RWPE2 (cell line): ENCODE results near the gene ZFP91.
"Not testable (repeated sequence)": the region's sequence is repeated elsewhere in the genome, so short reads cannot be mapped to it uniquely, and the experiment has no call there.

Experiments
- ATAC-seq: fragments of 200-7000 bp; cut with Tn5 transposase; 3 replicates; pipeline ENCODE4 v1.9.1; 2021; ENCODE audit warnings: low read depth
- DNase-seq: peaks from one replicate; pipeline ENCODE4 v3.0.0-alpha.2; 2020; ENCODE audit warnings: low spot score
- H3K27ac ChIP-seq: fragments of 450-650 bp; 2 replicates; pipeline ENCODE4 v1.5.1; 2017; ENCODE audit warnings: mild to moderate bottlenecking; ENCODE audit not compliant: poor library complexity, severe bottlenecking
- H3K27me3 ChIP-seq: fragments of 250-450 bp; sonication (Bioruptor Pico); 2 replicates; pipeline ENCODE4 v1.5.1; 2021; ENCODE audit warnings: mild to moderate bottlenecking, moderate library complexity; ENCODE audit not compliant: insufficient read depth, poor library complexity, severe bottlenecking
- H3K36me3 ChIP-seq: fragments of 250-450 bp; sonication (Bioruptor Pico); 2 replicates; pipeline ENCODE4 v1.5.1; 2020; ENCODE audit warnings: low read depth, mild to moderate bottlenecking, moderate library complexity
- H3K4me1 ChIP-seq: fragments of 250-450 bp; sonication (Bioruptor Pico); 2 replicates; pipeline ENCODE4 v1.5.1; 2021; ENCODE audit warnings: mild to moderate bottlenecking, moderate library complexity; ENCODE audit not compliant: insufficient read depth, poor library complexity, severe bottlenecking
- H3K4me3 ChIP-seq: fragments of 250-450 bp; sonication (Bioruptor Pico); 2 replicates; pipeline ENCODE4 v1.5.1; 2021; ENCODE audit warnings: mild to moderate bottlenecking, moderate library complexity; ENCODE audit not compliant: severe bottlenecking
- H3K9me3 ChIP-seq: fragments of 250-450 bp; sonication (Bioruptor Pico); 2 replicates; pipeline ENCODE4 v1.5.1; 2021; ENCODE audit warnings: mild to moderate bottlenecking, moderate library complexity; ENCODE audit not compliant: severe bottlenecking
- CTCF ChIP-seq: fragments of 450-650 bp; IDR thresholded peaks from one replicate; pipeline ENCODE4 v1.5.1; 2017; ENCODE audit warnings: mild to moderate bottlenecking, moderate library complexity; ENCODE audit not compliant: poor library complexity, severe bottlenecking

The ZFP91 gene

GRCh38 chr11:58560842-58561241, 18.0 kb upstream of the ZFP91 start:
- no peaks in the 10 kb centered on the region for H3K9me3 ChIP-seq
- H3K36me3 ChIP-seq: no peaks in the 10 kb centered on the region
- TF ChIP-seq CTCF: no peak
- no peaks in the 10 kb centered on the region for H3K27me3 ChIP-seq
- H3K27ac ChIP-seq: no peak overlapping the region
- H3K4me3 ChIP-seq: no peak overlapping the region
- H3K4me1 ChIP-seq: no peaks in the 10 kb centered on the region
- ATAC-seq (no peak), DNase-seq (no peak)

DNA sequence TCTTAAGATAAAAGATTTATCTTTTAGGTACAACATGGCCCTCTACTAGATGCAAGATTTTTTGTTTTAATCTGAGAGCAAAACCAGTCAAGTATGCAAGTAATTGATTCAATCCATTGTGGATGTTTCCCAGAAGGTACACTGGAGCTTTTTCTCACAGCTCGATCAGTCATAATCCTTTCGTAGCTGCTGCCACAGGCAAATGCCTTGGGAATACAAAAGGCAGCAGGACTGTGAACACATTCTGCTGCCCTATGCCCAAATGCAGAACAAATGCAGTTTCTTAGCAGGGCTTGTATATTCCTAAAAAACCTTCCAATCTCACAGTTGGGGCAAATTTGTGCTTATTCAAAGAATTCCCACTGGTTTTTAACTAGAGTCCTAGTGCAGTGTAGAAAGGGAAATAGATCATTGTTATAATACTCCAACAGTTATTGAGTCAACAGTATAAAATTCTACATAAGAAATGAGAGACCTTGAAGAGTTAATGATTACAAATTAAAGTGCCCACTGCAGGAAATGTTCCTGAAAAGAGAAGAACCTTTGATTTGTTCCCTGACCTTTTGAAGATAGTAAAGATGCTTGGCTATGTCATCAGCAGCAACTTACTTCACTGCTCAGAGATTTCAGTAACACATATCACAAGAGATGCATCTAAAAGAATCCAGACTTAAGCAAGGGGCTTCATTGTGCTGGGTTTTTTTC, 17.3 kb upstream of the ZFP91 start:
- Histone ChIP-seq H3K36me3 (no peaks in the 10 kb centered on the region), H3K9me3 (no peaks in the 10 kb centered on the region), H3K4me1 (no peaks in the 10 kb centered on the region), H3K4me3 (no peak overlapping the region), H3K27me3 (no peaks in the 10 kb centered on the region), H3K27ac (no peak overlapping the region)
- TF ChIP-seq CTCF: no peak
- DNase-seq (no peak), ATAC-seq (no peak)

DNA sequence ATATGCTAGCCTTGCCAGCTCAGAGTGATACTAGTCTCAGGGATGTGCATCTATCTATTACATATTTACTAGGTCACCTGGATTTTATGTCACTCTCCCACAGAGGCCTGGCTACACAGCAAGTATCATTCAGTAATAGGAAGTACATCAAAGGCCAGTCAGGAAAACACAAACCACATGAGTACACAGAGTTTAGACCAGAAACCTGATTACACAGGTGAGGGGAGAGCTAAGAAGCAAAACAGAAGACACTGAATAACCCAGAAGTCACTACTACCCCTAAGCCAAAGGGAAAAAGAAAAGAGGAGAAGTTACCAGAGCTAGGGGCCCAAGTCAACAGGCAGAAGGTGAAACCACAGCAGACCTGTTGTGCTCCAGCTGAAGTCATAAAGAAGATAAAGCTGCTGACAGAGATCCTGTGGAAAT, 16.5 kb upstream of the ZFP91 start:
- no peaks in the 10 kb centered on the region for H3K4me1 ChIP-seq
- ATAC-seq (no peak), DNase-seq (no peak)
- H3K4me3 ChIP-seq: no peak overlapping the region
- H3K27me3 ChIP-seq: no peaks in the 10 kb centered on the region
- peaks cover 5% of the 10 kb centered on the region for H3K36me3 ChIP-seq
- TF ChIP-seq CTCF: no peak
- no peak overlapping the region for H3K27ac ChIP-seq
- no peaks in the 10 kb centered on the region for H3K9me3 ChIP-seq

- Histone ChIP-seq H3K4me1 (no peaks in the 10 kb centered on the region), H3K9me3 (no peaks in the 10 kb centered on the region), H3K4me3 (no peak overlapping the region), H3K36me3 (peaks cover 11% of the 10 kb centered on the region), H3K27me3 (no peaks in the 10 kb centered on the region), H3K27ac (peak overlapping the region; percentile 1)
- ATAC-seq (no peak), DNase-seq (no peak)
- no peak for TF ChIP-seq CTCF
These were observed 14.6 kb upstream of the ZFP91 start for GRCh38 chr11:58564231-58564630.

GRCh38 chr11:58567889-58568512, 10.9 kb upstream of the ZFP91 start:
- no peak for DNase-seq
- no peak overlapping the region for H3K4me3 ChIP-seq
- no peaks in the 10 kb centered on the region for H3K9me3 ChIP-seq
- peaks cover 11% of the 10 kb centered on the region for H3K36me3 ChIP-seq
- TF ChIP-seq CTCF: peak; percentile 81
- no peaks in the 10 kb centered on the region for H3K27me3 ChIP-seq
- ATAC-seq: peak; percentile 77
- H3K4me1 ChIP-seq: peaks cover 7% of the 10 kb centered on the region
- H3K27ac ChIP-seq: no peak overlapping the region

DNA sequence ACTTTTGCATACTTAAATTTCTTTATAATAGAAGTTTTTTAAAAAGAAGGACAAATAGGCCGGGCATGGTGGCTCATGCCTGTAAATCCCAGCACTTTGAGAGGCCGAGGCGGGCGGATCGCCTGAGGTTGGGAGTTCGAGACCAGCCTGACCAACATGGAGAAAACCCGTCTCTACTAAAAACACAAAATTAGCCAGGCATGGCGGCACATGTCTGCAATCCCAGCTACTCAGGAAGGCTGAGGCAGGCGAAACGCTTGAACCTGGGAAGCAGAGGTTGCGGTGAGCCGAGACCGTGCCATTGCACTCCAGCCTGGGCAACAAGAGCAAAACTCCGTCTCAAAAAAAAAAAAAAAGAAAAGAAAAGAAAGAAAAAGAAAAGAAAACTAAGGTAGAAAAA, 6.0 kb upstream of the ZFP91 start:
- H3K27ac ChIP-seq: peak overlapping the region; percentile 98
- not testable (repeated sequence) for H3K27me3 ChIP-seq, H3K9me3 ChIP-seq, DNase-seq, H3K4me3 ChIP-seq, H3K36me3 ChIP-seq, ATAC-seq
- peaks cover 48% of the 10 kb centered on the region for H3K4me1 ChIP-seq
